LNCAP (cell line): Measurements from ENCODE around the gene ZNF444.
"Not testable (repeated sequence)": the region's sequence is repeated elsewhere in the genome, so short reads cannot be mapped to it uniquely, and the experiment has no call there.

Source experiments
- TF ChIP-seq, protein P1 (sequence below): fragments of 450-650 bp; IDR thresholded peaks from 2 replicates; pipeline ENCODE4 v1.5.1; 2017; ENCODE audit warnings: mild to moderate bottlenecking

Gene ZNF444

GRCh38 chr19:56191115-56191514, 50.0 kb downstream of the ZNF444 start:
- TF ChIP-seq, protein P1, sequence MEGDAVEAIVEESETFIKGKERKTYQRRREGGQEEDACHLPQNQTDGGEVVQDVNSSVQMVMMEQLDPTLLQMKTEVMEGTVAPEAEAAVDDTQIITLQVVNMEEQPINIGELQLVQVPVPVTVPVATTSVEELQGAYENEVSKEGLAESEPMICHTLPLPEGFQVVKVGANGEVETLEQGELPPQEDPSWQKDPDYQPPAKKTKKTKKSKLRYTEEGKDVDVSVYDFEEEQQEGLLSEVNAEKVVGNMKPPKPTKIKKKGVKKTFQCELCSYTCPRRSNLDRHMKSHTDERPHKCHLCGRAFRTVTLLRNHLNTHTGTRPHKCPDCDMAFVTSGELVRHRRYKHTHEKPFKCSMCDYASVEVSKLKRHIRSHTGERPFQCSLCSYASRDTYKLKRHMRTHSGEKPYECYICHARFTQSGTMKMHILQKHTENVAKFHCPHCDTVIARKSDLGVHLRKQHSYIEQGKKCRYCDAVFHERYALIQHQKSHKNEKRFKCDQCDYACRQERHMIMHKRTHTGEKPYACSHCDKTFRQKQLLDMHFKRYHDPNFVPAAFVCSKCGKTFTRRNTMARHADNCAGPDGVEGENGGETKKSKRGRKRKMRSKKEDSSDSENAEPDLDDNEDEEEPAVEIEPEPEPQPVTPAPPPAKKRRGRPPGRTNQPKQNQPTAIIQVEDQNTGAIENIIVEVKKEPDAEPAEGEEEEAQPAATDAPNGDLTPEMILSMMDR: no peak

DNA sequence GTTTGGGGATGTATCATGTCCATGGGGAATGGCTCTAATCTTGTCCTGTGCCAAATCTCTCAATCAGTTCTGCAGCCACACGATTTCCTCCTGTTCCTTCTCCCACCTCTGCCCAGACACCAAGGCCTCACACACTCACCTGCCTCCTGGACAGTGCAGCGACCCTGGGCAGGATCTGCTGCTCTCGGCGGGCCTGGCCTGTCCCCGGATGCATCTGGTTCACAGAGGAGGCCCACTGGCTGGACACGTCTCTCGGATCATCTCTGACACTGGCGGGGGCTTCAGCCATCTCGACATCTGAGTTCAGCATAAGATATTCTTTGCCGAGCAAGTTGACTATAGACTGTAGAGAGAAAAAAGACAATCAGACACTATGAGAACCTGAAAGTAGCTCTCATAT, 50.6 kb downstream of the ZNF444 start:
- TF ChIP-seq, protein P1: no peak

DNA sequence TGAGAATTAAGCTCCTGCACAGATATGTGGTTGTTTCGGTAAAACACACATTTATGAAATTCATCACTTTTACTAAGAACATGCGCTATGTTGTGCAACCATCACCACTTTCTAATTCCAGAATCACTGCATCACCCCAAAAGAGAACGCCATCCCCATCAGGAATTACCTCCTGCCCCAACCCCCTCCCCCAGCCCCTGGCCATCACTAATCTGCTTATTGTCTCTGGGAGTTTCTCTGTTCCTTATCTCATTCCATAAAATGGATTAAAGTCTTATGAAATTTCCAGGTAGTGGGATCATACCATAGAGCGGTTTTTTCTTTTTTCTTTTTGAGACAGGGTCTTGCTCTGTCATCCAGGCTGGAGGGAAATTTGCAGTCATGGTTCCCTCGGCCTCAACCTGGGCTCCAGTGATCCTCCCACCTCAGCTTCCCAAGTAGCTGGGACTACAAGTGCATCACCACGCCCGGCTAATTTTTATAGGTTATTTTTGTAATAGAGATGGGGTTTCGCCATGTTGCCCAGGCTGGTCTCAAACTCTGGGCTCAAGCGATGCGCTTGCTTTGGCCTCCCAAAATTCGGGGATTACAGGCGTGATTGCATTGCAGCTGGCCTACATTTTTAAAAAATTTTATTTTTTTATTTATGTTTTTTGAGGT, 53.0 kb downstream of the ZNF444 start:
- TF ChIP-seq, protein P1: no peak

GRCh38 chr19:56197646-56198045, 56.6 kb downstream of the ZNF444 start, which contains the start of gene ZSCAN5B:
ZSCAN5B (minus strand) TSS chr19:56197783; CDS start chr19:56193052, 4,731 bp downstream.
- TF ChIP-seq, protein P1: not testable (repeated sequence)

DNA sequence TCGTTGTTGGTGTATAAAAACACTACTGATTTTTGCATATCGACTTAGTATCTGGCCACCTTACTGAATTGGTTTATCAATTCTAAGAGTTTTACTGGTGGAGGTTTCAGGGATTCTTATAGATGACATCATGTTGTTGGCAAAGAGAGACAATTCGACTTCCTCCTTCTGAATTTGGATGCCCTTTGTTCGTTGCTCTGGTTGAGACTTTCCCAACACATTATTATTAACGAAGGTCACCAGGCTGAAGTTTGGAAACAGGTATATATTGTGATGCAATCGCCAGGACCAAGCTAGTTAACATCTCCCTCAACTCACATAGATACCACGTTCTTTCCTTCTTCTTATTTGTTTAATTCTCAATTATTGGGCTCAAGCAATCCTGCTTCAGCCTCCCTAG, 58.6 kb downstream of the ZNF444 start:
- TF ChIP-seq, protein P1: no peak

GRCh38 chr19:56201973-56202372, 60.9 kb downstream of the ZNF444 start, which contains the start of gene ZSCAN5C:
ZSCAN5C (plus strand) TSS chr19:56202273; CDS start chr19:56205914, 3,641 bp downstream.
- TF ChIP-seq, protein P1: no peak

GRCh38 chr19:56209091-56209490, 68.0 kb downstream of the ZNF444 start:
- TF ChIP-seq, protein P1: no peak
